Keratinocyte (primary cell): ENCODE data around the gene PIWIL1.

ENCODE experiments used
- EZH2 ChIP-seq: IDR thresholded peaks from one replicate; pipeline ENCODE4 v1.6.1; 2012; ENCODE audit warnings: inconsistent platforms, mild to moderate bottlenecking, low read length, moderate library complexity
- TF ChIP-seq, protein P1 (sequence below), 3 experiments: IDR thresholded peaks in 1 of 3; conservative IDR thresholded peaks in 1 of 3; optimal IDR thresholded peaks in 1 of 3; 2 replicates in 2 of 3; 3 replicates in 1 of 3; pipeline versions ENCODE3 to v1.5.1; 2011; ENCODE audit warnings: low read length in 3 of 3, mild to moderate bottlenecking in 3 of 3, moderate library complexity in 2 of 3, control low read depth in 1 of 3, inconsistent platforms in 1 of 3; ENCODE audit not compliant: insufficient read depth in 2 of 3; ENCODE audit errors: extremely low read depth in 1 of 3

DNA sequence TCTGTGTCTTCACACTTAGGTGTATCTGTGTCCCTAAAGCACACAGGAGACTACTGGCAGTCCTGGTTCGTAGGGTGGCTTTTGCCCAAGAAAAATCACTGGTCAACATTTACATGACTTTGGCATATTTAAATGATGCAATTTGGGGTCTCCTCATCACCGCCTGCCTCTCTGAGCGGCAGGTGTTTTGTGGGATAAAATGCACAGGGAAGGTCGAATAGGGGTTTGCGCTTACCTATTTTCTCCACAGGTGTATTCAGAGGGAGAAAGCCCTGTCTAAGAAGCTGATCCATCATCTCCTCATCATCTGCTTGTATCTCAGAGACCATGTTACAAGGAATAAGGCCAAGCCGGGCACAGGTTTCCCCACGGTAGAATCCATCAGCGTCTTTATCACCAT, 74.7 kb downstream of the PIWIL1 start:
- no peak for TF ChIP-seq EZH2
- TF ChIP-seq, protein P1, sequence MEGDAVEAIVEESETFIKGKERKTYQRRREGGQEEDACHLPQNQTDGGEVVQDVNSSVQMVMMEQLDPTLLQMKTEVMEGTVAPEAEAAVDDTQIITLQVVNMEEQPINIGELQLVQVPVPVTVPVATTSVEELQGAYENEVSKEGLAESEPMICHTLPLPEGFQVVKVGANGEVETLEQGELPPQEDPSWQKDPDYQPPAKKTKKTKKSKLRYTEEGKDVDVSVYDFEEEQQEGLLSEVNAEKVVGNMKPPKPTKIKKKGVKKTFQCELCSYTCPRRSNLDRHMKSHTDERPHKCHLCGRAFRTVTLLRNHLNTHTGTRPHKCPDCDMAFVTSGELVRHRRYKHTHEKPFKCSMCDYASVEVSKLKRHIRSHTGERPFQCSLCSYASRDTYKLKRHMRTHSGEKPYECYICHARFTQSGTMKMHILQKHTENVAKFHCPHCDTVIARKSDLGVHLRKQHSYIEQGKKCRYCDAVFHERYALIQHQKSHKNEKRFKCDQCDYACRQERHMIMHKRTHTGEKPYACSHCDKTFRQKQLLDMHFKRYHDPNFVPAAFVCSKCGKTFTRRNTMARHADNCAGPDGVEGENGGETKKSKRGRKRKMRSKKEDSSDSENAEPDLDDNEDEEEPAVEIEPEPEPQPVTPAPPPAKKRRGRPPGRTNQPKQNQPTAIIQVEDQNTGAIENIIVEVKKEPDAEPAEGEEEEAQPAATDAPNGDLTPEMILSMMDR (optimal IDR thresholded peaks at IDR 0.05 in 1 of 3, IDR thresholded peaks at IDR 0.05 in 1 of 3, conservative IDR thresholded peaks at IDR 0.05 in 1 of 3; ENCODE audit: extremely low read depth in 1 of 3, insufficient read depth in 2 of 3, low read length in 3 of 3) = no peak
